Left cardiac atrium (tissue), 4 donors: ENCODE measurements around the gene SLC22A1. TPM values are rescaled to one million over a fixed set of nuclear protein-coding genes. Genes with fewer than 3 reads are reported as not detected.

Source experiments
- ATAC-seq, 2 donors: fragments of 200-7000 bp; cut with Tn5 transposase; one replicate each; pipeline ENCODE4 v1.9.1; 2020; ENCODE audit warnings: mild to moderate bottlenecking in 2 of 2, moderate library complexity in 2 of 2
- DNase-seq: peaks from one replicate; pipeline ENCODE4 v3.0.0-alpha.2; 2020
- intact Hi-C, 2 donors: fragments of 100-400 bp; cut with DNase I; formaldehyde crosslinking; loops; one replicate each; pipeline versions ENCODE4 v1.14.1 to v1.15.1; 2022 to 2023
- total RNA-seq, 2 donors: library from RNA; stranded (reverse); fragmentation: NEBNext Ultra II Directional; extraction: Animal tissue kit (Norgen Biotek cat#: 25700); gene quantifications; one replicate each; pipeline ENCODE4 v1.2.1, GENCODE V29; 2021
- donor health status: DM: no; HTN: yes; CAD: no.
- donor health status: DM: no; HTN: yes; CAD: no; lungs with severe emphysema.
- donor health status: DM: yes; HTN: yes; CAD: no.
- donor health status: Dilated cardiomyopathy.

The SLC22A1 gene
- total RNA-seq, 2 donors from 2014 or later = 0.38 to 1.1 TPM

DNA sequence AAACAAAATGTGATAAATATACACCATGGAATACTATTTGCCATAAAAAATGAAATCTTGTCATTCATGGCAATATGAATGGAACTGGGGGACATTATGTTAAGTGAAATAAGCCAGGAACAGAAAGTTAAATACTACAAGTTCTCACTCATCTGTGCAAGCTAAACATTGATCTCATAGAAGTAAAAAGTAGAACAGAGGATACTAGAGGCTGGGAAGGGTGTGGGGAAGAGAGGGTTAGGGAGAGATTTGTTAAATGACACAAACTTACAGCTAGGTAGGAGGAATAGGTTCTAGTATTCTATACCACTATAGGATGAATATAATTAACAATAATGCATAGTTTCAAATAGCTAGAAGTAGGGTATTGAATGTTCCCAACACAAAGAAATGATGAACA lies 76.0 kb downstream of the SLC22A1 start:
- ATAC-seq (no peak), DNase-seq (no peak)
- intact Hi-C loops = no loop called here

DNA sequence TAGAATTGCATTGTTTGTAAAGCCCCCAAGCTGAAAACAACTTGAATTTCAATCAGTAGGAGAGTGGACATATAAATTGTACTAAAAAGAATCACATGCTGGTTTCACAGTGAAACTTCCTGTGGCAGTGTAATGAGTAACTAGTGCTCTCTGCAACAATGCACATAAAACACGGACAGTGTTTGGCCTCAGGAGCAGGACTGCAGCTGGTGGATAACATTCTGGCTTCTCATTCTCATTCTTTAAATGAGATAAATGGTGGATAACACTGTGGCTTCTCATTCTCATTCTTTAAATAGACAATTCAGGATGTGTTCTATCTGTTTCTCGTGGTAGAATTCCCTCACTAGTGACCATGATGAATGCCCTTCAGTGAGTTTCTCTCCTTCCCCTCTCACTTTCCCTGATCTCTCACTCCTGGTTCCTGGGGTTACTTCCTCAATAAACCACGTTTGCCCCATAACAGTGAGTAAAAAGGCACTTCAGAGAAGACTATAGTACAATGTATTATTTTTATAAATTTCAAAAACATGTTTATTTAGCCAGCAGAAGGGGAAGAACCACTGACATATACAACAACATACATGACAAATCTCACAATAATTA lies 77.1 kb downstream of the SLC22A1 start:
- DNase-seq (no peak), ATAC-seq (no peak)
- intact Hi-C loops = no loop called here

DNA sequence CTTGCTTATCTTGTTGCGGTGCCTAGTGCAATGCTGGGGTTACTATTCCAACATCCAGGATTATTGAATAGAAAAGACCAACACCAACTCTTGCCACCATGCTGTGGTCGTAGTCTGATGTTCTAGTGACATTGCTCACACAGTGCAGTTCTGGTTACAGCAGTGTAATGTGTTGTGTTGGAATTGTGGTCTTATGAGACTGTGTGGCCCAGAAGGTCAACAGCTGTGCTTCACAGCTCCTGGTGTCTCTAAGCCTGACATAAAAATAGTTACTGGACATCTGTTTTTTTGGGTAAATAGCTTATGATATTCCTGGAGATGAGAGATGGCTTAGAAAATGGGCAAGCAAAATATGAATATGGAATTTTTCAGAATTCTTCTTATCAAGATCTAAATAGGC lies 79.4 kb downstream of the SLC22A1 start:
- intact Hi-C loops = no loop called here
- DNase-seq (no peak), ATAC-seq (no peak)

- intact Hi-C loops = no loop called here
- no peak for ATAC-seq
- DNase-seq = no peak
Observed at GRCh38 chr6:160202411-160202810, 80.8 kb downstream of the SLC22A1 start.

DNA sequence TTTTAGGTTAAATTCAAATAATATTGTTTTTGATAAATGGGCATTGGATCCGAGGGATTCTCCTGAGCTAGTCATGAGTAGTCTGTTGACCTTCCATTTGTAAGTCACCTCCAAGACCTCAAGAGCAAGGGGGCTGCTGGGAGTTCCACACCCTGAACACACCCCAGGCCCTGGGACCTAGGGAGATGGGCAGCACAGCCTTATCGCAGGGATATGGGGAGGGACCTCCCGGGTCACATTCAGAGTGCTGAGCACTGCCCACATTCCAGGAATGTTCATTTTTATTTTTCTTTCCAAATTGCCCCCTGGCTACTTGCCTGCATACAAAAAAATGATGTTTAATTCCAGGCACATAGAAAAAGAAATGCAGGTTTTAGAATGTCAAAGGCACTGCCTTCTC lies 81.5 kb downstream of the SLC22A1 start:
- ATAC-seq (no peak), DNase-seq (no peak)
- intact Hi-C loops = no loop called here

- intact Hi-C loops = no loop called here
- DNase-seq (no peak), ATAC-seq (no peak)
Observed at GRCh38 chr6:160203522-160203921, 81.9 kb downstream of the SLC22A1 start.

DNA sequence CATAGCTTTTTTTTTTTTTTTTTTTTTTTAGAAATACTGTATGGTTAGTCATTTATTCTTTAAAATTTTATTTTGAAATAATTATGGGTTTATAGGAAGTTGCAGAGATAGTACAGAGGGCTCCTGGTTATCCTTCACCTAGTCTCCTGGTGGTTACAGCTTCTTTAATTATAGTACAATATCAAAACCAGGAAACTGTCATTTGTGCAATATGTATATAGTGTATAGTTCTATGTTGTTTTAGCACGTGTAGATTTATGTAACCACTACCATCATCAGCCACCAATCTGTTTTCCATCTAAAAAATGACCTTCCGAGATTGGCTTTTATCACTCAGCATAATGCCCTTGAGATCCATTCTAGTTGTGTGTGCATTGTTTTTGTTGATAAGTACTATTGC lies 82.3 kb downstream of the SLC22A1 start:
- intact Hi-C loops = no loop called here
- no peak for DNase-seq

GRCh38 chr6:160204710-160205109 lies 83.1 kb downstream of the SLC22A1 start:
- intact Hi-C loops = no loop called here
- DNase-seq = no peak
- ATAC-seq = no peak

More for the DNA sequence above, 82.3 kb downstream of the SLC22A1 start:
- ATAC-seq = no peak

GRCh38 chr6:160207618-160208017 lies 86.0 kb downstream of the SLC22A1 start:
- intact Hi-C loops = no loop called here
- DNase-seq = no peak
- no peak for ATAC-seq

Other genes with a start within 250 kb of the SLC22A1 start
- gene MAS1, start 230.8 kb upstream of the SLC22A1 start, total RNA-seq = not detected
- gene IGF2R, start 152.7 kb upstream of the SLC22A1 start, total RNA-seq = 10 to 100 TPM; 50.1 to 56.2 TPM
- not detected for gene SLC22A2, start 137.0 kb downstream of the SLC22A1 start, total RNA-seq
- 1 to 10 TPM; 2.1 to 5.2 TPM for gene SLC22A3, start 226.6 kb downstream of the SLC22A1 start, total RNA-seq